ENCODE measurements around the gene TP53I13. TPM values are rescaled to one million over a fixed set of nuclear protein-coding genes. Genes with fewer than 3 reads are reported as not detected.

The TP53I13 gene
- total and polyA plus RNA-seq, 11 donors, result 23.8 to 93.0 (median 42.7) TPM

DNA sequence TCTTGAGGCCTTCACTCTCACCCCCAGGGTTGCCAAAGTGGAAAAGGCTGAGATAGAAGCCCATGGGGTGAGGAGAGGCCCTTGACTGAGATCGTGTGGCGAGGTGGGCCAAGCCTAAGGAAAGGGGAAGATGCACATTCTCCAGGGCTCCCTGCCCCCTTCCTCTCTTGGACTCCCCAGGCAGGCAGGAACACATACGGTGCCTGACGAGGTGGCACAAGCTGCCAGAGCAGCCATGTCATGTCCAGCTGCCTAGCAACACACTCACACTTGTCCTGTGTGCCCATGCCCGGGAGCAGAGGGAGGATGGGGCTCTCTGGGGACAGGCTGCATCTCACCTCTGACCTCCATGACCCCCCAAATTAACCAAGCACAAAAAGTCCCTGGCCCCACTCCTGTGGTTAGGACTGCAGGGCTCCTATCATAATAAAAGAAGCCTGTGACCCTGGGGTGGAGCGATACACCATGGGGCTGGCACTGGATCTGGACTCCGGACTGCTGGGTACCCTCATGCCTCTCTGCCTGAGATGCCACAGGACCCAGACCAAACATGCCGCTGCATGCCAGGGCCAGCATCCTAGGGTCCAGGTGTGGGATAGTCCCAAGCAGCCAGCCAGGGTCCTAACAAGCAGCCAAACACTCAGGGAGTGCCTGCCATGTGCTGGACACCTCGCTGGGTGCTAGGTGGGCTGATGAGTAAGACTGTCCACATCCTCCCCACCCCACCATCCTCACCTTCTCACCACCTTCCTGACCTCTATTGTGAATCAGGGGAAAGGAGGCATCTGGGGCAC is 18.4 kb downstream of the TP53I13 start:
- Histone ChIP-seq H3K4me3 (peak overlapping the region in 9 of 12 donors; percentile 47 to 98 (median 91)), H3K27ac (peak overlapping the region; percentile 11 to 97 (median 88)), H3K9me3 (no peaks in the 10 kb centered on the region), H3K4me1 (peaks cover 5 to 85% (median 66%) of the 10 kb centered on the region in 12 donors), H3K27me3 (no peaks in the 10 kb centered on the region), H3K36me3 (peaks cover 0 to 17% (median 13%) of the 10 kb centered on the region in 9 donors)
- 49 to 60% (median 54%) methylated on average over 7 to 9 of the region's 9 CpGs for WGBS, 4 donors
- no peak for TF ChIP-seq POLR2A (IDR thresholded peaks at IDR 0.05)
- TF ChIP-seq, protein P1, sequence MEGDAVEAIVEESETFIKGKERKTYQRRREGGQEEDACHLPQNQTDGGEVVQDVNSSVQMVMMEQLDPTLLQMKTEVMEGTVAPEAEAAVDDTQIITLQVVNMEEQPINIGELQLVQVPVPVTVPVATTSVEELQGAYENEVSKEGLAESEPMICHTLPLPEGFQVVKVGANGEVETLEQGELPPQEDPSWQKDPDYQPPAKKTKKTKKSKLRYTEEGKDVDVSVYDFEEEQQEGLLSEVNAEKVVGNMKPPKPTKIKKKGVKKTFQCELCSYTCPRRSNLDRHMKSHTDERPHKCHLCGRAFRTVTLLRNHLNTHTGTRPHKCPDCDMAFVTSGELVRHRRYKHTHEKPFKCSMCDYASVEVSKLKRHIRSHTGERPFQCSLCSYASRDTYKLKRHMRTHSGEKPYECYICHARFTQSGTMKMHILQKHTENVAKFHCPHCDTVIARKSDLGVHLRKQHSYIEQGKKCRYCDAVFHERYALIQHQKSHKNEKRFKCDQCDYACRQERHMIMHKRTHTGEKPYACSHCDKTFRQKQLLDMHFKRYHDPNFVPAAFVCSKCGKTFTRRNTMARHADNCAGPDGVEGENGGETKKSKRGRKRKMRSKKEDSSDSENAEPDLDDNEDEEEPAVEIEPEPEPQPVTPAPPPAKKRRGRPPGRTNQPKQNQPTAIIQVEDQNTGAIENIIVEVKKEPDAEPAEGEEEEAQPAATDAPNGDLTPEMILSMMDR (IDR thresholded peaks at IDR 0.05), result no peak
- ATAC-seq, result no peak
- intact Hi-C loops (cut with DNase I), result loop anchor here in 3 of 10 donors (5.0 to 10.0 kb wide), 3 partner anchors 58 to 508 kb away; no protein-coding TSS in a partner anchor
- DNase-seq, result peak in 3 of 5 donors; percentile 25 to 53 (median 34)

DNA sequence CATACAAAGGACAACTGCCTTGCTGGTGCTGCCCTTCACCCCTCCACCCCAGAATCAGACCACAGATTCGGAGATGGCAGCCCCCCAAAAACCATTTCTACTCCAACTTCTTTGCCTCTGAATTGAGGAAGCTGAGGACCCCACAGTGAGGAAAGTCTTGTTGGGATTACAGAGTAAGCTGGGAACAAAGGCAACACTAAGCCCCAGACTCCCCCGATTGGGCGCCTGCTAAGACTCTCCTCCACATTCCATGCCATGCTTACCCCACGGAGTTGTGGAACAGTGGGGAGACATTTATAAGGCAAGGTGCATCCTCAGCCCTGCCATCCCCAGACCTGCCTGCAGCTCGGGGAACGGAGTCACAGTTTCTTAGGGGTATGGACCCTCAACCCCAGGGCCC is 19.1 kb downstream of the TP53I13 start:
- WGBS, 4 donors, result 68 to 79% (median 72%) methylated on average over 6 of the region's 6 CpGs
- Histone ChIP-seq H3K27me3 (no peaks in the 10 kb centered on the region), H3K36me3 (peaks cover 0 to 10% (median 6%) of the 10 kb centered on the region in 9 donors), H3K4me1 (peaks cover 5 to 92% (median 73%) of the 10 kb centered on the region in 12 donors), H3K4me3 (peak overlapping the region in 11 of 12 donors; percentile 76 to 98 (median 88)), H3K27ac (peak overlapping the region; percentile 11 to 97 (median 88)), H3K9me3 (no peaks in the 10 kb centered on the region)
- TF ChIP-seq, protein P1 (IDR thresholded peaks at IDR 0.05), result no peak
- TF ChIP-seq POLR2A (IDR thresholded peaks at IDR 0.05), result no peak
- intact Hi-C loops (cut with DNase I), result loop anchor here in 3 of 10 donors (5.0 to 10.0 kb wide), 3 partner anchors 57 to 507 kb away; no protein-coding TSS in a partner anchor
- peak in 2 of 5 donors; percentile 15 to 21 for DNase-seq
- no peak for ATAC-seq

DNA sequence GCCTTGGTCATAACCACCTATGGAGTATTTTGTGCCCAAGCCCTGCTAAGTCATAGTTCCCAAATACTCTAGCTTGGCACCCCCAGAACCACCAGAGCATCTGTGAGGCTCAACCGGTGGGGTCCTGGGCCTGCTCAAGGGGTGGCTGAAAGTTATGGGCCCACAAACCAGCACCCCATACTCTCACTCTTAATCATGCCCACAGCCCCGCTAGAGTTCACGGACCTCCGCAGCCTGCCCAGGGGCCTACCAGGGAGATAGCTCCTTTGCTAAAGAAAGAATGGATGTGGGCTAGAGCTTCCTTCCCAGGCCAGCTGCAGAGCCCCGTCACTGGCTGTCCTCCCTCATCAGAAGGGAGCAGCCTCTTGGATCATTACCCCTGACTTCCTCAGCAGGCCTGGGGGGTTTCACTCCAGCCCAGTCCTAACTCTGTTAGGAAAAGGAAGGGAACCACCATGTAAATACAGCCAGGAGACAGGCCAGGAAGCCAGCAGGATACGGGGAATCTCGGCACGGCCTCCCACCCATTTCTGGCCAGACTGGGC is 19.6 kb downstream of the TP53I13 start:
- Histone ChIP-seq H3K4me1 (peaks cover 5 to 90% (median 75%) of the 10 kb centered on the region in 12 donors), H3K27ac (peak overlapping the region; percentile 84 to 97 (median 89))
- WGBS, 4 donors, result 16 to 27% (median 24%) methylated on average over 8 of the region's 8 CpGs

More for the DNA sequence above, 19.6 kb downstream of the TP53I13 start:
- Histone ChIP-seq H3K9me3 (no peaks in the 10 kb centered on the region), H3K27me3 (no peaks in the 10 kb centered on the region), H3K36me3 (peaks cover 0 to 5% (median under 1%) of the 10 kb centered on the region in 9 donors), H3K4me3 (peak overlapping the region; percentile 59 to 98 (median 87))
- intact Hi-C loops (cut with DNase I), result loop anchor here in 3 of 10 donors (2.0 to 10.0 kb wide), 4 partner anchors 19 to 507 kb away; partner anchors contain the start of gene TP53I13 (in 1 of the 3)
- DNase-seq (peak in 1 of 5 donors; percentile 28), ATAC-seq (peak in 1 of 4 donors; percentile 5)
- no peak for TF ChIP-seq POLR2A (IDR thresholded peaks at IDR 0.05)
- TF ChIP-seq, protein P1 (IDR thresholded peaks at IDR 0.05), result no peak
